H1 (cell line): Measurements from ENCODE around the gene RRP9. TPM values are rescaled to one million over a fixed set of nuclear protein-coding genes. Genes with fewer than 3 reads are reported as not detected.

Experiments used
- CBX5 ChIP-seq: fragments of 300-800, 300-1000 bp; sonication (generic); IDR thresholded peaks from 2 replicates; pipeline ENCODE4 v1.7.1; 2016; ENCODE audit warnings: antibody characterized with exemption, low read length, low read depth
- polyA plus RNA-seq, 7 experiments: library from polyadenylated mRNA; depleted of rRNA in 3 of 7; stranded (reverse) in 5 of 7; unstranded in 2 of 7; fragments of >200 nt in 5 of 7; fragments of 200-250 nt in 2 of 7; gene quantifications; 1 replicate in 5 of 7; 2 replicates in 1 of 7; 4 replicates in 1 of 7; pipeline versions ENCODE4 v1.2.1 to v1.2.3, GENCODE V29; 2011 to 2013; ENCODE audit warnings: missing spikeins in 2 of 7, mixed read lengths in 2 of 7
- total RNA-seq: library from RNA; stranded (reverse); fragmentation: NEBNext Ultra II Directional; extraction: Animal tissue kit (Norgen Biotek cat#: 25700); gene quantifications from 2 replicates; pipeline ENCODE4 v1.2.1, GENCODE V29; 2021

The RRP9 gene
- total and polyA plus RNA-seq, 2 of the 8 experiments (the other 6 are each of a cell fraction or from before 2014, with no cell fraction given), result 55.6 to 68.9 TPM

DNA sequence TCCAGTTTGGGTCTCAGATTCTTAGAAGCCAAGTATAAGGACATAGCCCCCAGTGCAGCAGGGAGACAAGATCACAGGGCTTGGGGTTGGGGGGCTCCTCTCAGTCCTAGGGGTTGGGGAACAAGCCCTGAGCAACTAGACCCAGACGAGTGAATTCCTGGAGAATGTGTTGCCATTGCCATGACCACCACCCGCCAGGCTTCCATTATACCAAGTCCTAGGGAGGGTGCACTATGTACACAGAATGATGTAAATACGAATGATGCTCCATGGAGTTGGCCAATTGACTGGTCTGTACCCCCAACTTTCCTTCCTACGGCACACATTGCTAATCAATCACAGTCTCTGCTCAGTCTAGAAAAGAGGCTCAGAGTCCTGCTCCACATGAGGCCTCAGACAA lies 47.3 kb downstream of the RRP9 start (continued):
- no peak for TF ChIP-seq CBX5
